Measurements from ENCODE around the gene JUN. TPM values are rescaled to one million over a fixed set of nuclear protein-coding genes. Genes with fewer than 3 reads are reported as not detected.

JUN gene
- 148 and 161 TPM in 2 replicates for total RNA-seq

DNA sequence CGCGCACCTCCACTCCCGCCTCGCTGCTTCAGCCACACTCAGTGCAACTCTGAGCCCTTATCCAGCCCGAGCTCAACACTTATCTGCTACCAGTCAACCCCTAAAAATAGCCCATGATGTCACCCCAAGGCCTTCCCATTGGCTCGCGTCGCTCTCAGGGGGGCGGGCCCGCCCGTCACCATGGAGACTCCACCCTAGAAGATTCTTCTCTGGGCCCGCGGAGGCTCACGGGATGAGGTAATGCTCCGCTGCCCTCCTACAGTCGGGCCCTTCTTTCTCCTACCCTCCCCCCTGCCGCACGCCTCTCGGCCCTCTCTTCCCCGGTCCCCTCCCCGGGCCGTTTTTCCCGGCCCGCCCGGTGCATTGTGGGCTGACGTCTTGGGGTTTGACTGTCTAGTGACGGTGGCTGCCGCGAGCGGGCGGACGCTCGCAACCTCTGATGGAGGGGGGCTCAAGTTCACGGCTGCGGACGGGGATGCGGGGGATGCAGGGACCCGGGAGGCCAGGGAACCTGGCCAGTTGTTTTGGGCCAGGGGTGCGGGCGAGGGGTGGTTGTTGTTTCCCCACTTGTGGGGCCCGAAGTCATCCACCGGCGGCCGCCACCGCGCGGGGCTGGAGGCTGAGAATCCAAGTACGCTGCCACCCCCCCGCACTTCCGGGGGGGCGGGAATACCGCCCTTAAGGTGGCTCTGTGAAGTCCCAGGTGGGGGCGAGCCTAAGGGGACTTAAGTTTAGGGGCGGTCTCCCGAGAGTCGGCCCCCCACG, at the start of gene JUN:
JUN (minus strand) TSS at position 55 of the 765 bp plus-strand sequence. CDS start 977 bp downstream, outside the sequence.

Other genes with a start within 250 kb of the JUN start
- gene OMA1, start 237.3 kb downstream of the JUN start, total RNA-seq = 11.6 and 15.5 TPM in 2 replicates
- gene TACSTD2, start 206.8 kb downstream of the JUN start, total RNA-seq = not detected in 2 replicates
- gene MYSM1, start 84.0 kb downstream of the JUN start, total RNA-seq = 5.8 and 7.0 TPM in 2 replicates